HG03060 (cell line): ENCODE measurements around the gene TMEM186.
"Not testable (repeated sequence)": the region's sequence is repeated elsewhere in the genome, so short reads cannot be mapped to it uniquely, and the experiment has no call there.

Source experiments
- ATAC-seq: cut with Tn5 transposase; IDR thresholded peaks from one replicate; pipeline ENCODE4 v1.9.1; 2021; ENCODE audit warnings: low read depth, moderate number of reproducible peaks; ENCODE audit not compliant: unreplicated experiment

Gene TMEM186

GRCh38 chr16:8775359-8775758, 22.1 kb downstream of the TMEM186 start:
- no peak for ATAC-seq

- ATAC-seq, result no peak
These were observed 23.2 kb downstream of the TMEM186 start for GRCh38 chr16:8774208-8774607.

- ATAC-seq, result no peak
These were observed 23.9 kb downstream of the TMEM186 start for GRCh38 chr16:8773537-8773936.

GRCh38 chr16:8768692-8769091, 28.7 kb downstream of the TMEM186 start:
- ATAC-seq, result no peak

GRCh38 chr16:8768283-8768682, 29.2 kb downstream of the TMEM186 start:
- no peak for ATAC-seq

GRCh38 chr16:8767176-8767575, 30.3 kb downstream of the TMEM186 start:
- no peak for ATAC-seq

- ATAC-seq, result no peak
These were observed 32.8 kb downstream of the TMEM186 start for GRCh38 chr16:8764525-8765250.

GRCh38 chr16:8763899-8764298, 33.5 kb downstream of the TMEM186 start:
- ATAC-seq, result no peak

GRCh38 chr16:8763083-8763482, 34.4 kb downstream of the TMEM186 start:
- ATAC-seq, result no peak

GRCh38 chr16:8762254-8762653, 35.2 kb downstream of the TMEM186 start:
- no peak for ATAC-seq

GRCh38 chr16:8761078-8761477, 36.4 kb downstream of the TMEM186 start:
- ATAC-seq, result no peak

- no peak for ATAC-seq
These were observed 37.4 kb downstream of the TMEM186 start for GRCh38 chr16:8760021-8760420.

GRCh38 chr16:8758022-8758421, 39.4 kb downstream of the TMEM186 start:
- ATAC-seq, result no peak

GRCh38 chr16:8756755-8757154, 40.7 kb downstream of the TMEM186 start:
- no peak for ATAC-seq

- no peak for ATAC-seq
These were observed 43.9 kb downstream of the TMEM186 start for GRCh38 chr16:8753416-8754054.

GRCh38 chr16:8752706-8753105, 44.7 kb downstream of the TMEM186 start:
- ATAC-seq, result no peak

- ATAC-seq, result no peak
These were observed 45.7 kb downstream of the TMEM186 start for GRCh38 chr16:8751481-8752311.

GRCh38 chr16:8748944-8749343, 48.5 kb downstream of the TMEM186 start:
- not testable (repeated sequence) for ATAC-seq
